MM.1S (cell line): ENCODE results near the gene TUBA3E.
"Not testable (repeated sequence)": the region's sequence is repeated elsewhere in the genome, so short reads cannot be mapped to it uniquely, and the experiment has no call there.

Source experiments
- CTCF ChIP-seq: fragments of 300-600 bp; sonication (generic); IDR thresholded peaks from 2 replicates; pipeline ENCODE4 v1.5.1; 2016; ENCODE audit warnings: antibody characterized with exemption, low read length, mixed read lengths
- EZH2 ChIP-seq: fragments of 300-600 bp; sonication (generic); optimal IDR thresholded peaks from 2 replicates; pipeline ENCODE3; 2017; ENCODE audit warnings: low read depth, mild to moderate bottlenecking, antibody characterized with exemption, low read length, mixed read lengths
- EZH2phosphoT487 ChIP-seq: fragments of 300-600 bp; sonication (generic); IDR thresholded peaks from 2 replicates; pipeline ENCODE4 v1.6.1; 2018; ENCODE audit warnings: antibody characterized with exemption, low read length

DNA sequence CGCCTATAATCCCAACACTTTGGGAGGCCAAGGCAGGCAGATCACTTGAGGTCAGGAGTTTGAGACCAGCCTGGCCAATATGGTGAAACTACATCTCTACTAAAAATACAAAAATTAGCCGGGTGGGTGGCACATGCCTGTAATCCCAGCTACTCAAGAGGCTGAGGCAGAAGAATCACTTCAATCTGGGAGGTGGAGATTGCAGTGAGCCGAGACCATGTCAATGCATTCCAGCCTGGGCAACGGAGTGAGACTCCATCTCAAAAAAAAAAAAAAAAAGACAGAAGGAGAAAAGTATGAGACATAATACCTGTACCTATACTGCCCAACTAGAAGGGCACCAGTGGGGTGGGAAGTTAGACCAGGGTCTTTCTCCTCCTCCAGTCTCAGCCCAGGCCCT is 38.9 kb downstream of the TUBA3E start:
- TF ChIP-seq CTCF, EZH2phosphoT487, EZH2: not testable (repeated sequence)
